Measurements from ENCODE around the gene TMIE.
"Not testable (repeated sequence)": the region's sequence is repeated elsewhere in the genome, so short reads cannot be mapped to it uniquely, and the experiment has no call there.

The TMIE gene

DNA sequence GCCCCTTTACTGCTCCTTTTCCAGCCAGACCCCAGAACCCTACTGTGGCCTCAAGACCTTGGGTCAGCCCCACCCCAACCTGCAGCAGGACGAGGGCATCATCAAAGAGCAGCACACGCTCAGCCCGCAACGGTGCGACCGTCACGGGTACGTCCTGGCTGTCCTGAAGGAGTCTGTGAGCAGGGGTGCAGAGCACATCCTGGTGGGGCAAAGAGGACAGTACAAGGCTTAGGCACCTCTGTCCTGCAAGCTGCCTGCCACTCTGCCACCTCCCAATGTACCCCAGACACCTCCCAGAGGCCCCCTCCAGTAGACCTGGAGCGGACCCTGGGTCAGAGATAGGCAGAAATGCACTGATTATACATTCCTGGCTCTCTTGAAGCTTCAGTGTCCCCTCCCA lies 15.7 kb upstream of the TMIE start:
- DNase-seq (ENCODE audit: low spot score), result no peak

DNA sequence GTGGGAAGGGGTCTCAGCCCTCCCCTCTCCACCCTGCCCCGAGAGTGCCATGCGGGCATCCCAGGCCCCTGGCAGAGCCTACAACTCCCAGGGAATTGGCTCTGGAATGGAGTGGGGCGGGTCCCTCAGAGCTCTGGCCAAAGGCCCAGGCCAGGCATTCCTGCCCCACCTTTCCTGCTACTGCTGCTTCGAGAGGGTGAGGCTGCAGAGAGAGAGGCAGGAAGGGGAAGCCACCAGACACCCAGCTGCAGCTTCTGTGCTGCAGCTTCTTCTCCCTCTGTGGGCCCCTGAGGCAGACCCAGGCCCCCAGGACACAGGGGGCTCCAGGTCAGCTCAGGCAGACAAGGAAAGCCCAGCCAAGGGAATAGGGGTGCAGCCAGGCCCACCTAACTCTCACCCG lies 10.4 kb upstream of the TMIE start:
- no peak for DNase-seq (ENCODE audit: low spot score)

DNA sequence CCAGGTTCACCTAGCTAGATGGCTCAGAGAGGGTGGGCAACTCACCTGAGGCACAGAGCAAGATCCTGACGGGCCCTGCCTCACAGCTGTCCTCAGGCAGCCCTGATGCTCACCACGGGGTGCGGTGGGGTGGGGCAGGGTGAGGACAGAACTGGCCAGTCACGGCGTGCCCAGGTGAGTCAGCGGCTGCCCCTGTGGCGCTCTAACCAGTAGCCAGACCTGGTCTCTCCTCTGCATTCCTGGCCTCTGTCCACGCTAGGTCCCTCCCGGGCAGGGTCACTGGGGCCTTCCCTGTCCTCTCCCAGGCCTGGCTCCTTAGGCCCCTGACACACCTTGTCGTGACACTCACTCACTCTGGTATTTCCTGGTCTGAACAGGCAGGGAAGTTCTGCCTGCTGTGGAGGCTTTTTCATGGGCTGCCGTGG lies 8.6 kb upstream of the TMIE start:
- DNase-seq (ENCODE audit: low spot score), result no peak

GRCh38 chr3:46693038-46693891 lies 7.9 kb upstream of the TMIE start, which contains the start of gene ALS2CL:
Gene ALS2CL (minus strand): TSS chr3:46693679. CDS start chr3:46689440, 4,239 bp downstream.
- peak; percentile 32 for DNase-seq (ENCODE audit: low spot score)

DNA sequence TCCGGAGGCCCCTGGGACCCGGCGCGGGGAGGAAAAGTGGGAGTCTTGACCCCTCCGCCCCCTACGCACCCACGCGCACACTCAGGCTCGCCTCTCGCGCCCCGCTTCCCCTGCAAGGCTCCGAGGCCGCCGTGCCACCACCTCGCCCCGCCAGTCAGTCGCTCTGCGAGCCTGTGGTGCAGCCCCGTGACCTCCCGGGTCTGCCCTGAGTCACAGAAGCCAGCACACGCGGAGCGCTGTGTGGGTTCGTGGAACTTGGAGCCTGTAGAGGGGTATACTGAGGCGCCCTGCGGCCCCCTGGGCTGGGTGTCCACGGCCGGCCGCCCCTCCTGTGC lies 7.3 kb upstream of the TMIE start:
- no peak for DNase-seq (ENCODE audit: low spot score)

DNA sequence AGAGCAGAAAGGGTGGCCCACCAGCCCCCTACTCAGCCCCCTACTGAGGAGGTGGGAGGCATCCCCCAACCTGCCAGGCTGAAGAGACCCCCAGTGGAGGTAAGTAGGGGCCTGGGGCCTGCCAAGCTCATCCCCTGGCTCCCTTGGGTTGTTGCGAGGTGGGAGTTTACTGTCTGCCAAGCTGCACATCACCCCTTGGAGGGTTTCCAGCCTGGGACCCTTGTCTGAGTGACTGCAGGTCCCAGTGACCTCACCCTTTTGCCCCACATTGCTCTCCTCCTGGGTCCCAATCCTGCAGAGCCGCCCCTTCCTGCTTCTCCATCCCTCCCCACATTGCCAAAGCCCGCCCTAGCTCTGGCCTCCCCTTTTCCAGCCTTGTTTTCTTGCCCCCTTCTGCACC lies 6.7 kb upstream of the TMIE start:
- no peak for DNase-seq (ENCODE audit: low spot score)

- DNase-seq (ENCODE audit: low spot score), result no peak
These were observed 5.8 kb upstream of the TMIE start for GRCh38 chr3:46695177-46695961.

DNA sequence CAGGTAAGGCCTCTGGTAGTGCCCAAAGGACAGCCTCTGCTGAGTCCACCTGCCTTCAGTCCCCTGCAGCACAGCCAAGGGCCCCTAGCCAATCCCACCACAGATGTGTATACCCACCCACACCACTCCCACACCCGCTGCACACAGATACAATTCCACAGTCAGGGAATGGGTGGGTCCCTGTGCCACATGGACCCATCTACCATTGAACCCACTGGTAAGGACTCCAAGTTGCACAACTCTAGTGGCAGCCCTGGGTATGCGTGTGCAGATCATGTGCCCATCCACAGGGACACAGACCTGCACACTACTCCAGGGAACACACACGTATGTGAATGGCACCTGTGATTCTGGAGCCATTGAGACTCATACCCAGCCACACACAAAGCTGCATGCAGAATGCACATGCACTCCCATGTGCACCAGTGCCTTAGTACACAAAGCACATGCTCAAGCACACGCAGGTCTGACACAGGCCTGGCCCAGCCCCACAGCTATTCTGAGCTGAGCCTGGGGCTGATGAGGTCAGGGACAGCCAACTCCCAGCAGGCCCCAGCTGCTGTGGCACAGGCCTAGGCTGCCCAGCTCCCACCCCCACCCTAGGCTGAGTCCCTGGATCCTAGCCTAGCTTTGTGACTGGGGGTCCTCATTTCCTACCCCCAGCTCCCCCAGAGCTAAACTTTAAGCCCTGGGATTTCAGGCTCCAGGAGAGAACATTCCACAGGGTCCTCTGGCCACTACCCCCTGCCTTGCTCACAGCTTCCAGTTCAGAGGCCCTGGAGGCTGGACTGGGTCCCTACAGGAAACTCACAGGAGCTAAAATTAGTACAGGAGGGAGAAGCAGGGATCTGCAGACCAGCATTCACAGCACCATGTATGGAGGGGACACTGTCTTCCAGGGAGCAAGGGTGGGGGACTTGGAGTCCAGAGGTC lies 5.0 kb upstream of the TMIE start:
- no peak for DNase-seq (ENCODE audit: low spot score)

DNA sequence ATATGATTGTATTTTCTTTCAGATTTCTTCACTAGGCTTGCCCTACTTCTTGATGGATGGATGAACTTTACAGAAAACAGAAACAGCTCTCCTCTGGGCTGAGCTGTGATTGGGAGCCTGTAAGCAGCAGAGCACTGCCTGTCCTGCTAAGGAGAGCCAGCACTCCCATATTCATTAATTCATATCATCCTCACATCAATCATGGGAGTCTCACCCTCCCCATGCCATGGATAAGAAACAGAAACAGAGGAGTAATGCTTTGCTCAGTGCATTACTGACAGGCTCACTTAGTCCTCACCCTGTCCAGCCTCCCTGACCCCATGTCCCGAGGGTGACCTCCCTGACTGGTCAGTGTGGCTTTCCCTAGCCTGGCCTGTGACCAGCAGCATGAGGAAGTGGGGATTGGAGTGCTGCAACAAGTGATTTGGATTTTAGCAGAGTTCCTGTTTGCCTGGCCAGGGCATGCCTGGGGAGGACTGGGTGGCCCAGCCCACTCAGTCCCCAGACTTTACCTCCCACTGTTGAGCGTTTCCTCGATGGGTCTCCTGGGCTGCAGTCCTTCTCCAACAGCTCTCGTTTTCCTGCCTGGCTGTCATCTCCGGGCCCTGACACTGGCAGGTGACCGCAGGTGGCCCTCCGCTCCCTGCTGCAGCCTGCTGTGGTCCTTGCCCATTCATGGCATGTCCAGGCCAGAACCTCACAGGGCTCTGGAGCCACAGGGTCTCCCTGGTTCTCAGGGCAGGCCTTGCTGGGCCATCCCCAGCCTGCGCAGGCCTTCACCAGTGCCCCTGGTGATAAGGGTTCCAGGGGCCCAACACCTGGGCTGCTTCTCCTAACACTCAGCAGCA lies 1.3 kb upstream of the TMIE start:
- no peak for DNase-seq (ENCODE audit: low spot score)

DNA sequence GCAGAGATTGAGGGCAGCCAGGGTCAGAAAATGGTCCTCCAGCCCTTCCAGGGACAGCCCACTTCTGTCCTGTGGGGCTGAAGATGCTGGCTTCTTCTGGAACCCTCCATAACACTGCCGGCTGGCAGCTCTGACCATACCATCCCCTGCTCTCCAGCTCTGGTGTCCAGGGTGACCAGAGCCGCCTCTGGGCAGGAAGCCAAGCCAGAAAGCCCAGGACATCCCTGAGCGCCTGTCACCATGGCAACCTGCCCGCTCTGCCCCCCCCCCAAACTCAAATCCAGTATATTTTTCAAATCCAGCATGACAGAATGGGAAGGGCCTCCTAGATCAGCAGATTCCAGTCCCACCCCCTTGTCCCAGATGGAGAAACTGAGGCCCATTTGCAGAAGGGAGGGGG lies 420 bp upstream of the TMIE start:
- DNase-seq (ENCODE audit: low spot score), result no peak

DNA sequence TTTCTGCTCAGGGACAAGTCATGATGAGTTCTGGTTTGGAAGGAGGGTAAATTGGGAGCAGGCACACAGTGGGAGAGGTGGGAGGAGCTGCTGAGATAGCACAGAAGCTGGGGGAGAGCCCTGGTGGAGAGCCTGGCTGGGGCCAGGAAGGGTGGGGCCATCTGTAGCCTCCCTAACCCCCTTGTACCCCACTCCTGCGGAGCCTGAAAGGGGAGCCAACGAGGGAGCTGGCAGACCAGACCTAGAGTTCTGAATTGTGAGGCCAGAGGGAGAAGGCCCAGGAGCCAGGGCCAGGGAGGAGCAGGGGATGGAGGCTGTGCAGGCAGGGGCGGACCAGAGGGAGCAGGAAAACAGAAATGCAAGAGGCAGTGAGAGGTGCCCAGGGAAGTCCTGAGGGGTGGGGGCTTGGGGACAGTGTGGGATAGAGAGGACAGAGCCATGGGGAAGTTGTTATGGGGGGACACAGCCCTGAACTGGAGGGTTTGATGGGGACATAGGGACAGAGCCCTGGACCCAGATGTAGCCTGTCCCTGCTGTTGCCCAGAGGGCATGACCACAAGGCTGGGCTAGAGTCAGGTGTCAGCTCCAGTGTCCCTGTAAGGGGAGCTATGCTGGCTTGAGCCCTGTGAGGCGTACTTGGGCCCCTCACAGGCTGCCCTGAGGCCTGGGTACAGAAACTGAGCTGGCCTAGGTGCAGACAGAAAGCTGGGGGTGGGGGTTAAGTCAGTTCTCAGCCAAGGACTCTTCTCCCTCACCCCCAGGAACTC lies 1.2 kb downstream of the TMIE start:
- no peak for DNase-seq (ENCODE audit: low spot score)

DNA sequence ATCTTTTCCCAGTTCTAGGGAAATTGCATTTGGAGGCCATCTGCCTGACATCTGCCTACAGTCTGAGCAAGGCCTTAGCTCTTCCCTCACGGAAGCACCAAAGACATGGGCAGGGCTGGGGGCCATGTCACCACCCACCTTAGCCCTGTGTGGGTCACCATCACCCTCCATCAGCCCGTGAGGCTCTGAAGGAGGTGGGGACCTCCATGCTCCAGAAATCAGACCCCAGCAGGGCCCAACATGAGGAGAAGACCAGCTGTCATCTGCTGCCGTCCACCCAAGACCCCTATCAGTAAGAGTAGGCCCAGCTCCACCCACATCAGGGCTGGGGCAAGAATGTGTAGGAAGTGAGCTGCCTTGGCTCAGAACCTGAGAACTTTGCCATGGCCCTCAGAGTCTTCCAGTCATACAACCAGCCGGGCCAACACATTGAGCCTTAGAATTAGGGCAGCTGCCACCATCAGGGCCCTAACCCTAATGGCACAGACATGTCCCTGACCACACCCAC lies 1.9 kb downstream of the TMIE start:
- DNase-seq (ENCODE audit: low spot score), result no peak

DNA sequence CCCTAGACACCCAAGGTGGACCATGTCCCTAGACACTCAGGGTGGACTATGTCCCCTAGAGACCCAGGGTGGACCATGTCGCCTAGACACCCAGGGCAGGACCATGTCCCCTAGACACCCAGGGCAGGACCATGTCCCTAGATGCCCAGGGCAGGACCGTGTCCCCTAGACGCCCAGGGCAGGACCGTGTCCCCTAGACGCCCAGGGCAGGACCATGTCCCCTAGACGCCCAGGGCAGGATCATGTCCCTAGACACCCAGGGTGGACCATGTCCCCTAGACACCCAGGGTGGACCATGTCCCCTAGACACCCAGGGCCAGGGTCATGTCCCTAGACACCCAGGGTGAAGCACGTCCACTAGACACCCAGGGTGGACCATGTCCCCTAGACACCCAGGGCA lies 3.2 kb downstream of the TMIE start:
- DNase-seq (ENCODE audit: low spot score), result not testable (repeated sequence)

- DNase-seq (ENCODE audit: low spot score), result peak; percentile 75
These were observed 3.9 kb downstream of the TMIE start for GRCh38 chr3:46705022-46705530.

GRCh38 chr3:46705751-46706552 lies 4.8 kb downstream of the TMIE start:
- DNase-seq (ENCODE audit: low spot score), result peak; percentile 76

DNA sequence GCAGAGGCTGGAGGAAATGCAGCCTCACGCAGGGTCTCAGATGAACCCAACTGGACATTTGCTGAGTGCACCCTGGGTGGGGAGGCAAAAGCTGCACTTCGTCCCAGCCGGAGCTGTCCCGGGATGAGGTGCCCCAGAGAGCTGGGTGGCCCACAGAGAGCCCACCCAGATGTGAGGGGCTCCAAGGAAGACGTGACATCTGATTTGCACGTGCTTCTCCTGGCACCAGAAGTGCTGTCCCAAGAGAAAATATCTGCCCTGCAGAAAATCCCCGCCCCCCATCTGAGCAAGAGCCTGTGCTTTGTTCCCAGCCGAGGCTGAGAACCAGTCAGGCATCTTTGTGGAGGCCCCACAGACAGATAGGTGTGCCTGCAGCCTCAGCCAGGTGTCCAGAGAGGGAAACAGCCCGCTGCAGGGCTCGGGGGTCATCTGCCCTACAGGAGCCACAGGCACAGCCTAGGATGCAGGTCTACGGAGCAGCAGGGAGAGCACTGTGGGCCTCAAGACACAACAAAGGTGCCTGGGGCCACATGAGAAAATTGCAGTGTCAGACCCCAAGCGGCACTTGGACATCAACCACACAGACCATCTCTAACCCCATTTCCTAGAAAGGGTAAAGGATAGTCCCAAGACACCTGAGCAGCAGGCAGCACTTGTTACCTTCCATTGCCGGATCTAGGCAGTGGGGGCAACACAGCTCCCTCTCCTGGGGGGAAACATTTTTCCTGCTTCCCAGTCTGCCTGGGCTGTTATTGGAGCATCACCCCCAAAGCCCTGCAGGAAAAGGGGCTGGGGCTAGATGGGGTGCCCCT lies 5.8 kb downstream of the TMIE start:
- peak; percentile 30 for DNase-seq (ENCODE audit: low spot score)

DNA sequence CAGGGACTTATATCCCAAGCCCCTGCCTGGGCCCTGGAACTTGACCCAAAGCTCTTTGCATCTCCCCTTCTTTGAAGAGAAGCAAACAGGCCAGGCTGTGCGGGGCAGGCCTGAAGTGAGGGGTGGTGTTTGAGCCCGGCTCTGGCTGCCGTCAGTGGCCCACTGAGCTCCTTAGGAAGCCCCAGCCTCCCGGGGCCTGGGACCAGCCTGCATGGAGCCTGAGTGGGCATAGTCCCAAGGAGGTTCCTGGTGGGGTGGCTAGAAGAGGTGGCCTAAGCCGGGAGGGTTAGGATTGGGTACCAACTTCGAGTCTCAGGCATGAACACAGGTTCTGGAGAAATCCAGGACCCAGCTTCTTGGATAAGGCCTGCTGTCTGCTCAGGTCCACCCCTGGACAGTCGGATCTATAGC lies 6.4 kb downstream of the TMIE start:
- DNase-seq (ENCODE audit: low spot score), result no peak

GRCh38 chr3:46708401-46709156 lies 7.4 kb downstream of the TMIE start:
- DNase-seq (ENCODE audit: low spot score), result no peak
